ENCODE measurements around the gene BCL2L1.
A peak's percentile ranks its signal among the peaks of the same experiment; 100 is the strongest.

BCL2L1 gene

DNA sequence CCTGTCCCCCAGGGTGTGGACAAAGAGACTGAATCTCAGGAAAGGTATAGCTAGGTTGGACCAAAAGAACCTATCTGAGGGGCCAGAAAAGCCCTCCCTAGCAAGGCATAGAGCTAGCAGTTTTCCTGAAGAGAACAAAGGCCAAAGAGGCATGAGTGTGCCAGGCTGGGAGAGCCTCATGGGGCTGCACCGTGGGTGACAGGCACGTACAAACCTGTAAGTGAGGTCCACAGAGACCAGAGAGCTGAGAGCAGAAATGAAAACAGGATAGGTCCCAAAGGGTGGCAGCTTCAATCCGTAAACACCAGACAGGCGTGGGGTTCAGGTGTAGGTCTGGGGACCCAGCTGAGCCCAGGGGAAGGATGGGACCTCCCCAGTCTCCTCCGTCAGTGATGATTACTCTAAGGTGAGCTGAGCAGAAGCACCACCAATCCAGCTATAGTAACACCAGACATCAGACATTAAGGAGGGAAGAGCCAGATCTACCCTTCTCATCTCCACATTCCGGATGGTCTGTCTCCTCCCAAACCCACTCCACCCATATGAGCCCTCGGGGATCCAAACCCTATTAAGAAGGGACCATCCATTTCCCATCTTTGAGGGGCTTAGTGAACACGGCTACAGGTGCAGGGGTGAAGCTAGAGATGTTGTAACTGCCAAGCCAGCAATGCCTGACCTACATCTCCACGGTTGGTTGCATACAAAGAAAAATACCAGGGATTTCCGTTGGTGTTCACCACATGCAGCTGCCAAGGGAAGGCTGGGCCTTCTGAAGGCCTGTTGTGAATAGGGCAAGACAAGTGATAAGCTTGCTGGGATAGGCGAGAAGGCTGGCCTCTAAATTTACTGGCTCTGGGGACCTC is 38.3 kb downstream of the BCL2L1 start:
- Histone ChIP-seq H3K9ac (ENCODE audit: low read length) (peak overlapping the region; percentile 54), H4K20me1 (ENCODE audit: insufficient read depth, low read length) (no peaks in the 10 kb centered on the region), H3K4me1 (ENCODE audit: insufficient read depth, low read length, severe bottlenecking) (peaks cover 76% of the 10 kb centered on the region), H3K9me2 (ENCODE audit: low read depth, low read length) (no peaks in the 10 kb centered on the region), H3F3A (ENCODE audit: insufficient read depth, low read length) (0 out of 2 replicates have a peak, but pooled peaks cover 3% of the 10 kb centered on the region), H2AFZ (ENCODE audit: low read length) (no peak overlapping the region), H3K27ac (ENCODE audit: low read depth, low read length, poor library complexity, severe bottlenecking) (peak overlapping the region; percentile 100), H3K4me2 (ENCODE audit: low read length) (peak overlapping the region; percentile 61), H3K4me3 (ENCODE audit: low read depth, low read length, poor library complexity, severe bottlenecking) (peak overlapping the region; percentile 29), H3K36me3 (ENCODE audit: insufficient read depth, low read length) (peaks cover 33% of the 10 kb centered on the region; the same call in 1 of the 2 replicates), H3K79me2 (ENCODE audit: insufficient read depth, low read length) (0 out of 2 replicates have a peak, but pooled peaks cover 4% of the 10 kb centered on the region), H3K27me3 (ENCODE audit: insufficient read depth, low read length) (no peaks in the 10 kb centered on the region), H3K9me3 (ENCODE audit: low read length) (no peaks in the 10 kb centered on the region)
- TF ChIP-seq, protein P1, sequence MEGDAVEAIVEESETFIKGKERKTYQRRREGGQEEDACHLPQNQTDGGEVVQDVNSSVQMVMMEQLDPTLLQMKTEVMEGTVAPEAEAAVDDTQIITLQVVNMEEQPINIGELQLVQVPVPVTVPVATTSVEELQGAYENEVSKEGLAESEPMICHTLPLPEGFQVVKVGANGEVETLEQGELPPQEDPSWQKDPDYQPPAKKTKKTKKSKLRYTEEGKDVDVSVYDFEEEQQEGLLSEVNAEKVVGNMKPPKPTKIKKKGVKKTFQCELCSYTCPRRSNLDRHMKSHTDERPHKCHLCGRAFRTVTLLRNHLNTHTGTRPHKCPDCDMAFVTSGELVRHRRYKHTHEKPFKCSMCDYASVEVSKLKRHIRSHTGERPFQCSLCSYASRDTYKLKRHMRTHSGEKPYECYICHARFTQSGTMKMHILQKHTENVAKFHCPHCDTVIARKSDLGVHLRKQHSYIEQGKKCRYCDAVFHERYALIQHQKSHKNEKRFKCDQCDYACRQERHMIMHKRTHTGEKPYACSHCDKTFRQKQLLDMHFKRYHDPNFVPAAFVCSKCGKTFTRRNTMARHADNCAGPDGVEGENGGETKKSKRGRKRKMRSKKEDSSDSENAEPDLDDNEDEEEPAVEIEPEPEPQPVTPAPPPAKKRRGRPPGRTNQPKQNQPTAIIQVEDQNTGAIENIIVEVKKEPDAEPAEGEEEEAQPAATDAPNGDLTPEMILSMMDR (IDR thresholded peaks at IDR 0.05; ENCODE audit: low read length): no peak
- TF ChIP-seq EZH2 (IDR thresholded peaks at IDR 0.05; ENCODE audit: borderline replicate concordance, low read length): no peak

DNA sequence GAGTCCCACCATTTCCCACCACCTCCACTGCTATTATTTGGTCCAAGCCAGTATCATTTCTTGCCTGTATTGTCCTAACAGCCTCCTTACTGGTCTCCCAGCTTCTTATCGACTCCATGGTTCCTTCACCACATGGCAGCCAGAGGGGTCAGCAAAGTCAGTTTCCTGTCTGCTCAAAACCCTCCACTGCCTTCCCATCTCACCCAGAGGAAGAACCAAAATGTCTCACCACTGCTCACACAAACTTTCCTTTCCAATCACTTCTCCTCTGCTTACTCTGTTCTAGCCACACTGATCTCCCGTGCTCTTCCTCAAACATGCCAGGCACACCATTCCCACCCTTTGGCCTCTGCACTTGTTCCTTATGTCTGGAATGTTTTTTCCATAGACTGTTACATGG is 39.7 kb downstream of the BCL2L1 start:
- no peaks in the 10 kb centered on the region for H3K27me3 ChIP-seq (ENCODE audit: insufficient read depth, low read length)
- H3K79me2 ChIP-seq (ENCODE audit: insufficient read depth, low read length): 0 out of 2 replicates have a peak, but pooled peaks cover 4% of the 10 kb centered on the region
- peaks cover 78% of the 10 kb centered on the region for H3K4me1 ChIP-seq (ENCODE audit: insufficient read depth, low read length, severe bottlenecking)
- H3K36me3 ChIP-seq (ENCODE audit: insufficient read depth, low read length): peaks cover 28% of the 10 kb centered on the region; the same call in 1 of the 2 replicates
- no peak overlapping the region; the same call in 1 of the 2 replicates for H3K9ac ChIP-seq (ENCODE audit: low read length)
- H4K20me1 ChIP-seq (ENCODE audit: insufficient read depth, low read length): no peaks in the 10 kb centered on the region
- no peaks in the 10 kb centered on the region for H3K9me2 ChIP-seq (ENCODE audit: low read depth, low read length)
- H2AFZ ChIP-seq (ENCODE audit: low read length): no peak overlapping the region
- H3K4me3 ChIP-seq (ENCODE audit: low read depth, low read length, poor library complexity, severe bottlenecking): no peak overlapping the region
- no peak overlapping the region for H3K4me2 ChIP-seq (ENCODE audit: low read length)
- H3K27ac ChIP-seq (ENCODE audit: low read depth, low read length, poor library complexity, severe bottlenecking): peak overlapping the region; percentile 100
- H3F3A ChIP-seq (ENCODE audit: insufficient read depth, low read length): 0 out of 2 replicates have a peak, but pooled peaks cover 3% of the 10 kb centered on the region
- TF ChIP-seq, protein P1 (IDR thresholded peaks at IDR 0.05; ENCODE audit: low read length): no peak
- no peak for TF ChIP-seq EZH2 (IDR thresholded peaks at IDR 0.05; ENCODE audit: borderline replicate concordance, low read length)
- H3K9me3 ChIP-seq (ENCODE audit: low read length): no peaks in the 10 kb centered on the region

DNA sequence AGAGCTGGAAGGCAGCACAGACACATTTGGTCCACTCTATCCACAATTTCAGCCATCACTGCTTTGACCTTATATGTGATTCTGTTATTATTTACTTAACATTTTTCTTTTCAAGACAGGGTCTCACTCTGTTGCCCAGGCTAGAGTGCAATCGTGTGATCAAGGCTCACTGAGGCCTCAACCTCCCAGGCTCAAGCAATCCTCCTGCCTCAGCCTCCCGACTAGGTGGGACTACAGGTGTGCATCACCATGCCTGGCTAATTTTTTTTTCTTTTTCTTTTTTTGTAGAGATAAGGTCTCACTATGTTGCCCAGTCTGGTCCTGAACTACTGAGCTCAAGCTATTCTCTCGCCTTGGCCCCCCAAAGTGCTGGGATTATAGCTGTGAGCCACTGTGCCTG is 40.3 kb downstream of the BCL2L1 start:
- Histone ChIP-seq H3K9me3 (ENCODE audit: low read length) (no peaks in the 10 kb centered on the region), H3K27ac (ENCODE audit: low read depth, low read length, poor library complexity, severe bottlenecking) (peak overlapping the region; percentile 54), H3K9me2 (ENCODE audit: low read depth, low read length) (no peaks in the 10 kb centered on the region), H3K4me2 (ENCODE audit: low read length) (no peak overlapping the region), H3F3A (ENCODE audit: insufficient read depth, low read length) (0 out of 2 replicates have a peak, but pooled peaks cover 3% of the 10 kb centered on the region), H3K79me2 (ENCODE audit: insufficient read depth, low read length) (0 out of 2 replicates have a peak, but pooled peaks cover 4% of the 10 kb centered on the region), H3K9ac (ENCODE audit: low read length) (no peak overlapping the region; the same call in 1 of the 2 replicates), H3K36me3 (ENCODE audit: insufficient read depth, low read length) (peaks cover 30% of the 10 kb centered on the region; the same call in 1 of the 2 replicates), H3K27me3 (ENCODE audit: insufficient read depth, low read length) (no peaks in the 10 kb centered on the region), H3K4me3 (ENCODE audit: low read depth, low read length, poor library complexity, severe bottlenecking) (no peak overlapping the region), H2AFZ (ENCODE audit: low read length) (no peak overlapping the region), H4K20me1 (ENCODE audit: insufficient read depth, low read length) (no peaks in the 10 kb centered on the region), H3K4me1 (ENCODE audit: insufficient read depth, low read length, severe bottlenecking) (peaks cover 73% of the 10 kb centered on the region)
- TF ChIP-seq, protein P1 (IDR thresholded peaks at IDR 0.05; ENCODE audit: low read length): no peak
- no peak for TF ChIP-seq EZH2 (IDR thresholded peaks at IDR 0.05; ENCODE audit: borderline replicate concordance, low read length)

Measured in OCI-LY1 (cell line).